Muscle of leg (tissue), 11 donors: ENCODE measurements around the gene MAP2K1. TPM values are rescaled to one million over a fixed set of nuclear protein-coding genes. Genes with fewer than 3 reads are reported as not detected.

ENCODE experiments used
- DNase-seq: peaks from one replicate; pipeline ENCODE4 v3.0.0; 2013
- H3K27ac ChIP-seq: one replicate; pipeline ENCODE4 v1.5.1; 2013; ENCODE audit warnings: mild to moderate bottlenecking, low read length, control low read depth
- H3K27me3 ChIP-seq: one replicate; pipeline ENCODE4 v1.6.1; 2013; ENCODE audit warnings: low read length; ENCODE audit not compliant: control insufficient read depth, insufficient read depth
- H3K36me3 ChIP-seq: one replicate; pipeline ENCODE4 v1.6.1; 2013; ENCODE audit warnings: low read length; ENCODE audit not compliant: control insufficient read depth, insufficient read depth
- H3K4me1 ChIP-seq: one replicate; pipeline ENCODE4 v1.6.1; 2013; ENCODE audit warnings: low read length; ENCODE audit not compliant: control insufficient read depth, insufficient read depth
- H3K4me3 ChIP-seq: one replicate; pipeline ENCODE4 v1.5.1; 2013; ENCODE audit warnings: low read length, control low read depth
- H3K9me3 ChIP-seq: replicated peaks from 2 replicates; pipeline ENCODE4 v1.6.1; 2013; ENCODE audit warnings: low read depth, low read length; ENCODE audit not compliant: control insufficient read depth
- WGBS: methylation state at CpG from one replicate; pipeline ENCODE4 v1.1.5; 2013; ENCODE audit warnings: missing lambda C conversion rate; ENCODE audit not compliant: insufficient coverage; 5-methylcytosine and 5-hydroxymethylcytosine counted together
- polyA plus RNA-seq, 8 donors: library from polyadenylated mRNA; unstranded; fragments of 120-200 nt; gene quantifications; one replicate each; pipeline versions ENCODE4 v1.2.1 to v1.2.3, GENCODE V29; 2013; ENCODE audit warnings: inconsistent platforms in 1 of 8, low replicate concordance in 1 of 8; ENCODE audit not compliant: insufficient read length in 8 of 8, insufficient read depth in 1 of 8
- total RNA-seq: library from RNA; stranded (reverse); fragments of 120-200 nt; gene quantifications from one replicate; pipeline ENCODE4 v1.2.4, GENCODE V29; 2013

The MAP2K1 gene
- total and polyA plus RNA-seq, 9 donors = 50.4 to 138 (median 118) TPM

DNA sequence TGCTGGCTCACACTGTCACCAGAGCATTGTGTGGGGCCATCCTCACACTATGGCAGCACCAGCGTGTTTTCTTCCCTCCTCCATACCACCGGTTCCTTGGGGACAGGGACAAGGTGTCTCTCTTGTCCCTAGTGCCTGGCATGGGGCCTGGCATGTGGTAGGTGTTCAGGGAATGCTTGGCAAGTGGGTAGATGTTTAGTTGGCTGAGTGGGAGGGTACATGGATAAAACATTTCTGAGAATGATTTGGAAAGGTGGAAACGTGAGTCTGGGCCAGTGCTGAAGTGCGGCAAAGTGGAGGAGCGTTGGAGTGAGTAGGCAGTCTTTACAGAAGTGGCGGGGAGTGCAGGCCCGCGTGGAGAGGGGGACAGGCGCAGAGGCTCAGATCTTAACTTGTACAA lies 95.8 kb downstream of the MAP2K1 start:
- H3K27ac ChIP-seq = no peak overlapping the region
- WGBS = 95% methylated on average over 7 of the region's 9 CpGs
- peaks cover 53% of the 10 kb centered on the region for H3K36me3 ChIP-seq
- H3K9me3 ChIP-seq = no peaks in the 10 kb centered on the region
- DNase-seq = no peak
- H3K27me3 ChIP-seq = no peaks in the 10 kb centered on the region
- no peak overlapping the region for H3K4me3 ChIP-seq
- H3K4me1 ChIP-seq = peaks cover 3% of the 10 kb centered on the region

DNA sequence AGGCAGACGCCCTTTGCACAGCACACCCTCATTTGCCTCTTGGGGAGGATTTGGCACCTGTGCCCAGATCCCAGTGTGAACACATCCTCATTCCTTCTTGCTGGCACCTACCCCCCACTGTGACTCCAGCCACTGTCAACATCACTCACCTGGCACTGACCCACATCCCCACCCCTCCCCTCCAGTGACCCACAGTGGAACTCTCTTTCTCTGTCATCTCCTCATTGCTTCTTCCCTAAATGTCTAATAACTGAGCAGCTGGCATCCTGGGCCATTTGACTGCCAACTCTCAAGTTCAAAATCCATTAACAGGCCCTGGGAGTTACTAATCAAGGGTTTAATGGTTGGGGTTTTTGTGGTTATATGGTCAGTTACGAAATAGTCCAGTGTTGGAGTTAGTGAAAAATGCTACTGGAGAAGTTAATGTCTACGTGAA lies 96.4 kb downstream of the MAP2K1 start:
- WGBS = 92% methylated on average over 2 of the region's 3 CpGs
- H3K36me3 ChIP-seq = peaks cover 59% of the 10 kb centered on the region
- H3K9me3 ChIP-seq = no peaks in the 10 kb centered on the region
- H3K27ac ChIP-seq = no peak overlapping the region
- DNase-seq = no peak
- H3K27me3 ChIP-seq = no peaks in the 10 kb centered on the region
- H3K4me1 ChIP-seq = peaks cover 3% of the 10 kb centered on the region
- H3K4me3 ChIP-seq = no peak overlapping the region

DNA sequence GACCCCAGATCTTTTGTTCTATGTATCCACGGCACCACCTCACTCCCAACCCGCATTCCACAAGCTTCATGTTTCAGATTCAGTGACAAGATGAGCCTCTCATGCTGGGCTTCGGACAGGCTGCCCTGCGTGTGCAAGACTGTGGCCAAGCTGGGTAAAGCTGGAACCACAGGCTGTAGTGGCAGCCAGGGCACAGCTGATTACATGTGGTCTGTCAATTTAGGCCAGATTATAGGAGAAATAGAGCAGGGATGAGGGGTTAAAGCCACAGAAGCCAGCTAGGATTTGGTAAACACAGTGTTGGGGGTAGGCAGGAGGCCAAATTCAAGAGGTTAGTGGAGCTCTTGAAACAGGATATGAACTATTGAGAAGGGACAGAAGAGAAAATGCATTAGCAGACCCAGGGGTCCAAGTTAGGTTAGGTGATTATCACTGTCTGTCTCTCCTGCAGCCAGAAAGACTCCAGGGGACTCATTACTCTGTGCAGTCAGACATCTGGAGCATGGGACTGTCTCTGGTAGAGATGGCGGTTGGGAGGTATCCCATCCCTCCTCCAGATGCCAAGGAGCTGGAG lies 97.9 kb downstream of the MAP2K1 start:
- Histone ChIP-seq H3K4me3 (no peak overlapping the region), H3K36me3 (peaks cover 73% of the 10 kb centered on the region), H3K27me3 (no peaks in the 10 kb centered on the region), H3K4me1 (peaks cover 3% of the 10 kb centered on the region), H3K9me3 (no peaks in the 10 kb centered on the region), H3K27ac (no peak overlapping the region)
- 93% methylated on average over 4 of the region's 5 CpGs for WGBS
- no peak for DNase-seq

DNA sequence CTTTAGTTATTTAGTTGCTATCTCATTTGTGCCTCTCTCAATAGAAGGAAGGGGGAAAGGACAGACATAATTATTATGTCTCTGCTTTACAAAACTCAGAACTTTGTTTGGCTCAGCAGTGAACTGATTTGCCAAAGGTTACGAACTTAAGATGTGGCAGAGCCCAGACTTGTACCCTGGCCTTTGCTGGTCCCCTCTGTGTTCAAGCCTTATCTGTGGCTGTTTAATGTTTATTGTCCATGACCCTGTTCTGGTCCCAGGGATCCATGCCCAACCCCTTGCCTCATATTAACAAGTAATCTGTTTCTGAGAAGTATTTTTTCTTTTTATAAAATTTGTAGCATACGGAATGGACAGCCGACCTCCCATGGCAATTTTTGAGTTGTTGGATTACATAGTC lies 100.2 kb downstream of the MAP2K1 start:
- no peak for DNase-seq
- H3K4me1 ChIP-seq = peaks cover 3% of the 10 kb centered on the region
- H3K27me3 ChIP-seq = no peaks in the 10 kb centered on the region
- no peaks in the 10 kb centered on the region for H3K9me3 ChIP-seq
- no peak overlapping the region for H3K4me3 ChIP-seq
- H3K36me3 ChIP-seq = peaks cover 77% of the 10 kb centered on the region
- H3K27ac ChIP-seq = no peak overlapping the region
- WGBS = no CpG with 5 or more reads among the region's 3 CpGs

DNA sequence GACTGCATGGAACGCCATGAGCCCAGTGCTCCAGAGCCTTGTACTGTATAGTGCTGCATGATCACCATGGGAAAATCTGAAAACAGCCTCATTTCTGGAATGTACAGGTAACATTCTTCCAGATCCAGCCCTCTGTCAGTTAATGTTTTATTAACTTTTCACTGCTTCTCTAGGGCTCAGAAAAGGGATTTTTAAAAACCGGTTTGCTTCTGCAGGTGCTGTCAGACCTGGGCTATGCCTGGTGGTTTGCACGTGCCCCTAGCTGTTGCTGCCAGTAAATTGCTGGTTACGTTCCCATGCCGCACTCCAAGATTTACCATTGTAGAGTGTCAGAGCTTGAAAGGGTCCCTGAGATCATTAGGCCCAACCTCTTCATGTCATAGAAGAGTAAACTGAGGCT lies 101.8 kb downstream of the MAP2K1 start:
- no peak overlapping the region for H3K4me3 ChIP-seq
- H3K36me3 ChIP-seq = peaks cover 75% of the 10 kb centered on the region
- no peaks in the 10 kb centered on the region for H3K9me3 ChIP-seq
- H3K27ac ChIP-seq = no peak overlapping the region
- DNase-seq = no peak
- no peaks in the 10 kb centered on the region for H3K27me3 ChIP-seq
- WGBS = 90% methylated on average over 4 of the region's 5 CpGs
- H3K4me1 ChIP-seq = peaks cover 3% of the 10 kb centered on the region

DNA sequence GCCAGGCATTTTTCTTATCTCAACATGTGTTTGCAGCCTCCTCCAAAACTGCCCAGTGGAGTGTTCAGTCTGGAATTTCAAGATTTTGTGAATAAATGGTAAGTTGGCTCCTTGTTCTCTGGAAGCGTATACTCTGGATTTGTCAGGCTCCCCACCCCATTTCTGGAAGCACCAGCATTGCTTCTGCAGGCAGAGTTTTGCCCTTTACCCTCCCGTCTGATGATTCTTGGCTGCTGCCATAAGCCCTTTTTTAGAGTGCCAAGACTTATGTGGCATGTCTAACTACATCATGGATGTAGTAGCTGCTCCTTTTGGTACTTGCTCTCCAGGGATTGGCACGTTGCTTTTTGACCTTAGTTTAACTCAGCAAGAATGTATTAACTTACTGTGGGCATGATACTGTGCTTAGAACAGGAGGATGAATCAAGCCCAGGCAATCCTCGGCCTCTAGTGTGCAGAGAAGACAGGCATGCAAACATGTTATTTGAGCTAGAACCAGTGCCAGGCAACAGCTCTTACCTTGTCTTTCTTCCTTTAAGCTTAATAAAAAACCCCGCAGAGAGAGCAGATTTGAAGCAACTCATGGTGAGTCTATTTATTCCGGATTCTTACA lies 102.6 kb downstream of the MAP2K1 start:
- peaks cover 77% of the 10 kb centered on the region for H3K36me3 ChIP-seq
- no peak overlapping the region for H3K27ac ChIP-seq
- H3K9me3 ChIP-seq = no peaks in the 10 kb centered on the region
- no peak overlapping the region for H3K4me3 ChIP-seq
- 80% methylated on average over 5 of the region's 6 CpGs for WGBS
- H3K27me3 ChIP-seq = no peaks in the 10 kb centered on the region
- DNase-seq = no peak
- H3K4me1 ChIP-seq = peaks cover 3% of the 10 kb centered on the region

DNA sequence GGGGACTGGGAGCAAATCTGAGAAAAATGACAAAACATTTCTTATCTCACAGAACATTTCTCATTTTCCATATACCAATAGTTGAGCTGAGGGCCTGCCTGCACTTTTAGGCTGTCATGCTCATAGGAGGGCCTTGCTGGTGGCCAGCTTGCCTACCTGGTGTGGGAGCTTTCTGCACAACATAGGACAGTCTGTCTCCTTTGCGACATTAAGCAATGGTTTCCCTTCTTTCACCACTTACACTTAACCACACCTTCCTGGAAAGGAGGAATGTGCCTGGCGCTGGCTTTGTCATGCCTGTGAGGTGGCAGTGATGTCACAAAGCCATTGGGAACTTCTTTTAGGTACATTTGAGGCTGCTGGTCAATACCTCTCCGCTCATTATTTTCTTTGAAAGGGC lies 105.1 kb downstream of the MAP2K1 start:
- Histone ChIP-seq H3K4me3 (no peak overlapping the region), H3K4me1 (peaks cover 6% of the 10 kb centered on the region), H3K36me3 (peaks cover 70% of the 10 kb centered on the region), H3K9me3 (no peaks in the 10 kb centered on the region), H3K27ac (no peak overlapping the region), H3K27me3 (no peaks in the 10 kb centered on the region)
- no CpG with 5 or more reads among the region's 3 CpGs for WGBS
- DNase-seq = no peak

DNA sequence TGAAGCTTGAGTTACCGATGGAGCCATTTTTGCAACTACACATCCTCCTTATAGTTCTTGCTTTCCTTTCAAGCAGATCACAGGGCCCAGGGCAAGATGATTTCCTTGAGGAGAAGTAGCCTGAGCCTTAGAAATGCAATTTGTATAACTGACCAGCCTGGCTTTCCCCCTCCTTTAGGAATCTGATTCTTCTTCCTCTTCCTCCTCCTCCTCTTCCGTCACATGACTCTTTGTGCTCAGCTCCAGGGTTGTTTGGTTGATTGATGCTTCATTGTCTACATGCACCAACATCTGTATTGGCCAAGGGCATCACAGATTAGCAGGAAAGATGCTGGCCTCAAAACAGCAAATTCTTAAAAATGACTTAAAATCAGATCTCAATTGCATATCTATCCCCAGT lies 107.5 kb downstream of the MAP2K1 start:
- Histone ChIP-seq H3K27me3 (no peaks in the 10 kb centered on the region), H3K27ac (no peak overlapping the region), H3K9me3 (no peaks in the 10 kb centered on the region), H3K4me1 (peaks cover 10% of the 10 kb centered on the region), H3K4me3 (no peak overlapping the region), H3K36me3 (peaks cover 56% of the 10 kb centered on the region)
- DNase-seq = no peak
- no CpG with 5 or more reads among the region's 2 CpGs for WGBS

DNA sequence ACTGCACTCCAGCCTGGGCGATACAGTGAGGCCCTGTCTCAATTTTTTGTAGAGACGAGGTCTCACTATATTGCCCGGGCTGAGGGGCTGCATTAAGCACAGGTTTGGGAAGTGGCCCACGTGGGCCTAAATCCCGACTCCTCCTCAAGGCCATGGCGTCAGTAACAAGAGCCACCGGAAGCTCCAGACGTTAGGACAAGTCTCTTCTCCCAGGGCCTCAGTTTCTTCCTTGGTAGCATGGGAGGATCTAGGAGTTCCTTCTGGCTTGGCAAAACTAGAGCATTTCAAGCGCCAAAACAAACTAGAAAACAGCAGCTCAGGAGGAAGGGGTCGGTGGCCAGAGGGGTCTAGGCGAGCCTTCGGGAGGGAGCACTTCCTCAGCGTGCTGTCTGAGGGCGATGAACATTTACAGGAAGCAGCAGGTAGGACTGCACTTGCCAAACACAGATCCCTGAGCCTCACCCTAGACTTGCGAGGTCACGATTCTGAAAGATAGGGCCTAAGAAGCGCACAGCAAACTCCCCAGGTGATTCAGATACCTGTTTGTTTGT lies 110.3 kb downstream of the MAP2K1 start:
- 23% methylated on average over 11 of the region's 17 CpGs for WGBS
- no peaks in the 10 kb centered on the region for H3K27me3 ChIP-seq
- H3K36me3 ChIP-seq = peaks cover 56% of the 10 kb centered on the region
- H3K27ac ChIP-seq = peak overlapping the region; percentile 93
- peak overlapping the region; percentile 95 for H3K4me3 ChIP-seq
- H3K9me3 ChIP-seq = no peaks in the 10 kb centered on the region
- peaks cover 10% of the 10 kb centered on the region for H3K4me1 ChIP-seq
- DNase-seq = no peak

DNA sequence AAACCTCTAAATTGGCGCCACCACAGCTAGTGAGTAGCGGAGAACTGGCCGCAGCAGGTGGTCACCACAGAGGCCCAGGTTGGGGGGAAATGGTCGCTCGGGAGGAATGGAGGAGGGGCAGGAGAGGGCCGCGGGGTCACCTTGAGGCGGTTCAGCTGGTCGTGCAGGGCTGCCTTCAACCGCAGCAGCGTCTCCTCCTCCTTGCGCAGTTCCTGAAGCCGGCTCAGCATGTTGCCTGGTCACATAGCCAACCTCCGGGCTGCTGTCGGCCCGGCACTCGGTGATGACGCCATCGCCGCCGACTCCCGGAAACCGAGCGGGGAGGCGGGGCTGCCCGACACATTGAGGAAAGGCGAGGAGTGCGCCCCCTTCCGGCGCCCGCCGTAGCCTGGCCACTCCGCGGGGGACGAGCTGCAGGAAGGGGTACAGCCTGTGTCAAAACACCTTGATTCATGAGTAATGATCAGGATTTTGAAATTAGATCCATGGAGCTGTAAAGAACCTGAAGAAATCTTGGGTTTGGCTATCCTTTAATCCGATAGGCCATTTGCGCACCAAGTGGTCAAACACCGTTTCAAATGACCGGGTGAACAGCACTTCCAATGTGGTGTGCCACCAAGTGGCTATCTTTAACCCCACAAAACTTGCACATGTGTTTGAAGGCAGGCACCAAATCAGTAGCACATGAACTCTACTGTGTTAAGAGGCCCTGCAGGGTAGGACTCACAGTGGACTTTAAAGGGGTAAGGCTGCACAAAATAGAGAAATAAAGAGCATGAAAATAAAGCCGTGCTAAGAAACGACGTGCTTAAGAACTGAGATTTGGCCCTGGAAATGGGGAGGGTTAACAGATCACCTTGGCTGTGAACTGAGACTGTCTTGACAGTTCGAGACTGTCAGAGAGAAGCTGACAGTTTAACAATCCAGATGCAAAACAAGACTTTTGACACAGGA lies 111.1 kb downstream of the MAP2K1 start, which contains the start of gene SNAPC5:
SNAPC5 (minus strand) TSS at position 261 of the 954 bp plus-strand sequence; CDS start at position 230, 31 bp downstream.
- no peaks in the 10 kb centered on the region for H3K9me3 ChIP-seq
- DNase-seq = peak; percentile 98
- H3K4me1 ChIP-seq = peaks cover 14% of the 10 kb centered on the region
- WGBS = 6% methylated on average over 39 of the region's 43 CpGs
- peak within 1 kb of the TSS; percentile 95 for H3K4me3 ChIP-seq
- peaks cover 57% of the 10 kb centered on the region for H3K36me3 ChIP-seq
- peak within 1 kb of the TSS; percentile 93 for H3K27ac ChIP-seq
- H3K27me3 ChIP-seq = no peaks in the 10 kb centered on the region
